Measurements from ENCODE around the gene PCDH15. TPM values are rescaled to one million over a fixed set of nuclear protein-coding genes. Genes with fewer than 3 reads are reported as not detected.

PCDH15 gene
- total RNA-seq, 1 donor from 2014 or later, result not detected

- Histone ChIP-seq H3K36me3 (no peaks in the 10 kb centered on the region), H3K4me1 (no peaks in the 10 kb centered on the region), H3K27ac (no peak overlapping the region), H3K9me3 (no peaks in the 10 kb centered on the region), H3K27me3 (no peaks in the 10 kb centered on the region), H3K4me3 (no peak overlapping the region)
- TF ChIP-seq CTCF (IDR thresholded peaks at IDR 0.05), result no peak
- DNase-seq (ENCODE audit: low spot score in 2 of 2), result no peak
- intact Hi-C loops (cut with DNase I), result no loop called here
These were observed 733.7 kb downstream of the PCDH15 start for GRCh38 chr10:54067361-54067760.

- TF ChIP-seq CTCF (IDR thresholded peaks at IDR 0.05), result no peak
- H3K36me3 ChIP-seq, result no peaks in the 10 kb centered on the region
- H3K27me3 ChIP-seq, result no peaks in the 10 kb centered on the region
- H3K9me3 ChIP-seq, result no peaks in the 10 kb centered on the region
- intact Hi-C loops (cut with DNase I), result no loop called here
- no peak overlapping the region for H3K4me3 ChIP-seq
- no peak for DNase-seq (ENCODE audit: low spot score in 2 of 2)
- no peaks in the 10 kb centered on the region for H3K4me1 ChIP-seq
- no peak overlapping the region for H3K27ac ChIP-seq
These were observed 734.4 kb downstream of the PCDH15 start for GRCh38 chr10:54066646-54067045.

GRCh38 chr10:54065106-54065505, 735.9 kb downstream of the PCDH15 start:
- no peak for TF ChIP-seq CTCF (IDR thresholded peaks at IDR 0.05)
- H3K27me3 ChIP-seq, result no peaks in the 10 kb centered on the region
- no peak for DNase-seq (ENCODE audit: low spot score in 2 of 2)
- H3K27ac ChIP-seq, result no peak overlapping the region
- H3K4me1 ChIP-seq, result no peaks in the 10 kb centered on the region
- H3K4me3 ChIP-seq, result no peak overlapping the region
- intact Hi-C loops (cut with DNase I), result no loop called here
- no peaks in the 10 kb centered on the region for H3K36me3 ChIP-seq
- H3K9me3 ChIP-seq, result no peaks in the 10 kb centered on the region

- Histone ChIP-seq H3K9me3 (no peaks in the 10 kb centered on the region), H3K4me3 (no peak overlapping the region), H3K27ac (no peak overlapping the region), H3K27me3 (no peaks in the 10 kb centered on the region), H3K36me3 (no peaks in the 10 kb centered on the region), H3K4me1 (no peaks in the 10 kb centered on the region)
- TF ChIP-seq CTCF (IDR thresholded peaks at IDR 0.05), result no peak
- intact Hi-C loops (cut with DNase I), result no loop called here
- no peak for DNase-seq (ENCODE audit: low spot score in 2 of 2)
These were observed 736.8 kb downstream of the PCDH15 start for GRCh38 chr10:54064215-54064614.

- no peak for TF ChIP-seq CTCF (IDR thresholded peaks at IDR 0.05)
- Histone ChIP-seq H3K9me3 (no peaks in the 10 kb centered on the region), H3K27ac (no peak overlapping the region), H3K27me3 (no peaks in the 10 kb centered on the region), H3K36me3 (no peaks in the 10 kb centered on the region), H3K4me3 (no peak overlapping the region), H3K4me1 (no peaks in the 10 kb centered on the region)
- intact Hi-C loops (cut with DNase I), result no loop called here
- DNase-seq (ENCODE audit: low spot score in 2 of 2), result no peak
These were observed 737.5 kb downstream of the PCDH15 start for GRCh38 chr10:54063514-54063913.

GRCh38 chr10:54060572-54060971, 740.5 kb downstream of the PCDH15 start:
- intact Hi-C loops (cut with DNase I), result no loop called here
- no peak overlapping the region for H3K27ac ChIP-seq
- no peak overlapping the region for H3K4me3 ChIP-seq
- DNase-seq (ENCODE audit: low spot score in 2 of 2), result no peak
- no peaks in the 10 kb centered on the region for H3K36me3 ChIP-seq
- H3K9me3 ChIP-seq, result no peaks in the 10 kb centered on the region
- TF ChIP-seq CTCF (IDR thresholded peaks at IDR 0.05), result no peak
- H3K4me1 ChIP-seq, result no peaks in the 10 kb centered on the region
- no peaks in the 10 kb centered on the region for H3K27me3 ChIP-seq
